Heart right ventricle (tissue), 16 donors: ENCODE results near the gene ZNF778. TPM values are rescaled to one million over a fixed set of nuclear protein-coding genes. Genes with fewer than 3 reads are reported as not detected.

ENCODE experiments used
- ATAC-seq, 8 donors: fragments of 200-7000 bp; cut with Tn5 transposase; one replicate each; pipeline ENCODE4 v1.9.1; 2020; ENCODE audit warnings: mild to moderate bottlenecking in 8 of 8, moderate library complexity in 8 of 8, moderate number of reproducible peaks in 1 of 8
- DNase-seq, 2 donors: peaks; one replicate each; pipeline ENCODE4 v3.0.0-alpha.2; 2020
- H3K27ac ChIP-seq, 10 donors: fragments of 200-600 bp; sonication (generic) in 2 of 10; one replicate each; pipeline versions ENCODE4 v1.5.0 to v1.8.0; 2020 to 2022; ENCODE audit warnings: mild to moderate bottlenecking in 3 of 10
- H3K27me3 ChIP-seq, 7 donors: fragments of 200-600 bp; one replicate each; pipeline ENCODE4 v1.8.0; 2021 to 2022; ENCODE audit warnings: mild to moderate bottlenecking in 2 of 7
- H3K36me3 ChIP-seq, 9 donors: fragments of 200-600 bp; sonication (generic) in 1 of 9; one replicate each; pipeline versions ENCODE4 v1.5.0 to v1.8.0; 2020 to 2022; ENCODE audit warnings: mild to moderate bottlenecking in 2 of 9
- H3K4me1 ChIP-seq, 9 donors: fragments of 200-600 bp; sonication (generic) in 1 of 9; one replicate each; pipeline versions ENCODE4 v1.5.0 to v1.8.0; 2020 to 2022; ENCODE audit warnings: mild to moderate bottlenecking in 4 of 9
- H3K4me3 ChIP-seq, 10 donors: fragments of 200-600 bp; sonication (generic) in 2 of 10; one replicate each; pipeline versions ENCODE4 v1.5.0 to v1.8.0; 2020 to 2022; ENCODE audit warnings: mild to moderate bottlenecking in 7 of 10, moderate library complexity in 2 of 10
- H3K9me3 ChIP-seq, 11 donors: fragments of 200-600 bp in 10 of 11; sonication (generic) in 2 of 11; one replicate each; pipeline versions ENCODE4 v1.5.0 to v1.8.0; 2013 to 2022; ENCODE audit warnings: mild to moderate bottlenecking in 2 of 11, control low read depth in 1 of 11, moderate library complexity in 1 of 11
- CTCF ChIP-seq, 9 donors: fragments of 200-600 bp; sonication (generic) in 2 of 9; IDR thresholded peaks; one replicate each; pipeline versions ENCODE4 v1.5.0 to v1.8.0; 2021 to 2022; ENCODE audit warnings: antibody characterized with exemption in 9 of 9, mild to moderate bottlenecking in 5 of 9, moderate library complexity in 1 of 9
- WGBS, 2 donors: extraction: QIAGEN DNeasy Blood & Tissue Kit; methylation state at CpG; one replicate each; pipeline ENCODE4 v1.1.7; 2013; ENCODE audit warnings: inconsistent platforms in 1 of 2; 5-methylcytosine and 5-hydroxymethylcytosine counted together
- intact Hi-C, 10 donors: fragments of 100-400 bp; cut with DNase I; formaldehyde crosslinking; loops; one replicate each; pipeline versions ENCODE4 v1.11.1 to v1.14.2; 2022
- polyA plus RNA-seq, 2 donors: library from polyadenylated mRNA; stranded (reverse); fragments of 200-250 nt; gene quantifications; one replicate each; pipeline ENCODE4 v1.2.3, GENCODE V29; 2013
- total RNA-seq, 10 donors: library from RNA; stranded (reverse); fragmentation: NEBNext Ultra II Directional in 3 of 10; extraction: Animal tissue kit (Norgen Biotek cat#: 25700) in 3 of 10; gene quantifications; one replicate each; pipeline versions ENCODE4 v1.2.1 to v1.2.4, GENCODE V29; 2021 to 2023
- donor health status: Arrhythmogenic right ventricular cardiomyopathy.
- donor health status: ischemic (EF 13 %, LVEDD 7.1; RV severe dilation, severe dysfunction).
- donor health status: healthy with polysubstance abuse.
- donor health status: DM: no; HTN: yes; CAD: no.
- donor health status: DM: no; HTN: no; CAD: no.
- donor health status: ischemic (EF 25% LVEDD 6.9; RV normal size, moderate dysfunction).
- donor health status: ischemic (EF 25% LVEDD 5.7; RV mildly dilated, moderate dysfunction).
- donor health status: healthy.
- donor health status: DM: yes; HTN: yes; CAD: no.
- donor health status: Ischemic cardiomyopathy.
- donor health status: ischemic (EF 35%, LVEDD 5.7; RV mildly dilated, moderate dysfunction).
- donor health status: nonischemic (EF 11% LVEDD 7.7; RV severe dilation, severe dysfunction).
- donor health status: DM: yes; HTN: yes; CAD: no.
- donor health status: PGD.
- donor health status: ischemic (EF 29% LVEDD 5.4; RV normal size, mild dysfunction).
- donor health status: nonischemic (EF 23%, LVEDD 6.1; RV moderate dilation, normal function).

The ZNF778 gene
- total and polyA plus RNA-seq, 12 donors = 1.7 to 11.3 (median 8.2) TPM

DNA sequence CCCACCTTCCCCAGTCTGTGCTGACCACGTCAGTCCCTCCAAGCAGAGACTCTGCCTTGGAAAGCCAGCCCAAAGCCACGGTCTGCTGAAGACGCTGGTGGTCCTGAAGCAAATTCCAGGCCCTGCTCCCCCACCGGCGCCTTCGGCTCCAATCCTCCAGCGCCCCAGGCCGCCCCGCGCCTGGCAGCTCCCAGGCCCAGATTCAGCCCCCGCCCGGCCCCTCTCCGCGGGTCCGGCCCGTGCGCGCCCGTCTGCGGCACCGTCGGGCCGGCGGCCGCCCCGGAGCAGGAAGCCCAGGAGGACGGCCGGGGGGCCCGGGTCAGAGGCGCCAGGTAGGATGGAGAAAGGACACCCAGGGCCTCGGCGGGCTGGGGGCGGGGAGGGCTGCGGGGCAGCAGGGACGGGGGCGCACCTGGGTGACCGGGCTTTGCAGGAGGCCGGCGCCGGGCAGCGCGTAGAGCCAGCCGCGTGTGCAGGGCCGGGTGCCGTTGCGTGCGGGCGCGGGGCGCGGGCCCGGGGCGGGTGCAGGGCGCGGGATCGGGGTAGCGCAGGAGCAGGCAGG, 16.6 kb upstream of the ZNF778 start:
- ATAC-seq (no peak), DNase-seq (no peak)
- Histone ChIP-seq H3K27me3 (peaks cover 36 to 82% (median 73%) of the 10 kb centered on the region in 7 donors), H3K9me3 (peaks cover 0 to 4% (median 0%) of the 10 kb centered on the region in 11 donors), H3K36me3 (no peaks in the 10 kb centered on the region), H3K27ac (no peak overlapping the region), H3K4me3 (peak overlapping the region in 5 of 10 donors; percentile 13 to 32 (median 30)), H3K4me1 (peaks cover 0 to 14% (median 5%) of the 10 kb centered on the region in 9 donors)
- no peak for TF ChIP-seq CTCF (IDR thresholded peaks at IDR 0.05)
- intact Hi-C loops = no loop called here
- 2% methylated on average over 35 to 58 of the region's 58 CpGs for WGBS, 2 donors

DNA sequence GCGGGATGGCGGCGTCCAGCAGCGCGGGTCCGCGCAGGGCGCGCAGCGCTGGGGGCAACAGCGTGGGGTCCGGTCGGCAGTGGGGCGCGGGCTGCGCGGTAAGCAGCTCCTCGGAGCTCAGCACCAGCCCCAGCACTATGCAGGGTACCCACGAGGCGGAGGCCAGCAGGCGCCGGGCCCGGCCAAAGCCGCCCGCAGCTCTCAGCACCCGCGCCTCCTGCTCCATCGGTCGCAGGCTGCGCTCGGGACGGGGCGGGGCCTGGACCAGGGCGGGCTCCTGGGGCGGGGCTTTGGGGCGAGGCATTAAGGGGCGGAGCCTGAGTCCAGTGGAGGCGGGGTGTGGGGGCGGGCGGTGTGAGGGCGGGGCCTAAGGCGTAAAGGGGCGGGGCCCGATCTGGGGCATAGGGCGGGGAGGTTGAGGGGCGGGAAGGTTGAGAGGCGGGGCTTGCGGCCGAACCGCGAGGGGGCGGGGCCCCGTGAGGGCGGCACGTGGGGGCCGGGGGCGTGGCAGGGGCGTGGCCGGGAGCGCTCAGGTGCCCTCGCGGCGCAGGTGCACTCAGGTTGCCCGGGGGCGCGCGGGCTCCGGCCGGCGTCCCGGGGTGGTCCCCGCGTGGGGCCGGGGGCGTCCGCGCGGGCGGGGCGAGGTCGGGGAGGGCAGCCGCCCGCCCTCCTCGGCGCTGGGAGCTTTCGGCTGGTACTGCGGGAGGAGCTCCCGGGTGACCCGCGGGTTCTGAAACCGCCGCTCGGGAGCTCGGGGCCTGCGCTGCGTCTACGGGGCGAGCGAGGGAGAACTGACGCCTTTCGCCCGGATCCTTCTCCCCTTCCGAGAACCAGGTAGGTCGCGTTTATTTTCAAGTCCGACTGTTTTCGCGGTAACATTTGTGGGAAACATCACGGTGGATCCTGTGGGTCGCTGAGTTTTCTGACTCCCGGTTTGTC, 15.8 kb upstream of the ZNF778 start:
- intact Hi-C loops = no loop called here
- peaks cover 36 to 89% (median 76%) of the 10 kb centered on the region in 7 donors for H3K27me3 ChIP-seq
- ATAC-seq (peak; percentile 80 to 88 (median 84)), DNase-seq (peak; percentile 28 to 77)
- TF ChIP-seq CTCF (IDR thresholded peaks at IDR 0.05) = no peak
- H3K9me3 ChIP-seq = peaks cover 0 to 4% (median 0%) of the 10 kb centered on the region in 11 donors
- H3K36me3 ChIP-seq = no peaks in the 10 kb centered on the region
- 1 to 2% methylated on average over 54 to 111 of the region's 111 CpGs for WGBS, 2 donors
- no peak overlapping the region for H3K27ac ChIP-seq
- H3K4me3 ChIP-seq = peak overlapping the region in 8 of 10 donors; percentile 13 to 32 (median 23)
- H3K4me1 ChIP-seq = peaks cover 0 to 14% (median 5%) of the 10 kb centered on the region in 9 donors

DNA sequence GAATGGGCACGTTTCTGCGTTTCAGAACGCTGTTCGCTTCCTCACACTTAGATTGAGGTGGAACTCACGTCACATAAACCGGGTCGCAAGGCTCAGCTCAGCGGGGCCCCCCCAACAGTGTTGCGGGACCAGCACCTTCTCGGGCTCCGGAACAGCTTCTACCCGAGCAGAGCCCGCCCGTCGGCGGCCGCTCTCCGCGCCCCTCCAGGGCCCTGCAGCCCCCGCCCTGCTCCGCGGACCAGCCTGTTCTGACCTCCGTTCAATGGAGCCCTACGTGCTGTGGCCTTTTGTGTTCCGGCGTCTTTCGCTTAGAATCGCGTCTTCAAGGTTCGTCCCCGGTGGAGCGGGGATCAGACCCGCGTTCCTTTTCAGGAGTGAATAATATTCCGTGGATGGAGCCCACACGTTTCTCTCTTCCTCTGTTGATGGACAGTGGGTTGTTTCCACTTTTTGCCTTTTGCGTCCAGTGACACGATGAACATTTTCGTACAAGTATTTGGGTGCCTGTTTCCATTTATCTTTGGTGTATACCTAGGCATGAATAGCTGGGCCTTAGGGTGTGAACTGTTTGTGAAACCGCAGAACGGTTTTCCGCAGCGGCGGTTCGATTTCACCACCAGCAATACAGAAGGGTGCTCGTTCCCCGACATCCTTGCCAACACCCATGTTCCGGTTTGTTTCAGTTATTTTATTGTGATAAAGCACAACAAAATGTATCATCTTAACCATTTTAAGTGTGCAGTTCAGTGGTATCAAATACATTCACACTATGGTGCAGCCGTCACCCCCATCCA, 14.9 kb upstream of the ZNF778 start:
- Histone ChIP-seq H3K9me3 (peaks cover 0 to 4% (median 0%) of the 10 kb centered on the region in 11 donors), H3K4me1 (peaks cover 0 to 14% (median 5%) of the 10 kb centered on the region in 9 donors), H3K4me3 (peak overlapping the region in 3 of 10 donors; percentile 12 to 32 (median 17)), H3K36me3 (no peaks in the 10 kb centered on the region), H3K27ac (no peak overlapping the region), H3K27me3 (peaks cover 36 to 92% (median 75%) of the 10 kb centered on the region in 7 donors)
- intact Hi-C loops = no loop called here
- no peak for DNase-seq
- no peak for TF ChIP-seq CTCF (IDR thresholded peaks at IDR 0.05)
- no peak for ATAC-seq
- WGBS, 2 donors = 43 to 47% methylated on average over 49 of the region's 49 CpGs

DNA sequence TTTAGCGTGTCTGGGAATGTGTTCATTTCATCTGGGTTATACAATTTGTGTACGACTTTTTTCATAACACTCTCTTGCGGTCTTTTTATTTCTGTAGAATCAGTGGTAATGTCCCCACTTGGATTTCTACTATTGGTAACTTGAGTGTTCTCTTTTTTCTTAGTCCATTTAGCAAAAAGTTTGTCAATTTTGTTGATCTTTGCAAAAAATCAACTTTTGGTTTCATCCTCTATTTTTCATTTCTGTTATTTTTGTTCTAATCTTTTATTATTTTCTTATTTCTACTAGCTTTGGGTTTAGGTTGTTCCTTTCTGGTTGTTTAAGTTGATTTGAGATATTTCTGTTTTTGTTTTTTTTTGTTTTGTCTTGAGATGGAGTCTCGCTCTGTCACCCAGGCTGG, 9.5 kb upstream of the ZNF778 start:
- no peaks in the 10 kb centered on the region for H3K36me3 ChIP-seq
- no peak overlapping the region for H3K4me3 ChIP-seq
- no peak overlapping the region for H3K27ac ChIP-seq
- ATAC-seq (no peak), DNase-seq (no peak)
- H3K4me1 ChIP-seq = no peaks in the 10 kb centered on the region
- TF ChIP-seq CTCF (IDR thresholded peaks at IDR 0.05) = no peak
- intact Hi-C loops = no loop called here
- WGBS, 2 donors = 90% methylated on average over 4 of the region's 4 CpGs
- peaks cover 0 to 4% (median 0%) of the 10 kb centered on the region in 11 donors for H3K9me3 ChIP-seq
- H3K27me3 ChIP-seq = peaks cover 0 to 59% (median 23%) of the 10 kb centered on the region in 7 donors
